ENCODE measurements around the gene ARAP1. TPM values are rescaled to one million over a fixed set of nuclear protein-coding genes. Genes with fewer than 3 reads are reported as not detected.

Gene ARAP1
- total RNA-seq, 1 experiment from 2014 or later: 47.0 TPM

DNA sequence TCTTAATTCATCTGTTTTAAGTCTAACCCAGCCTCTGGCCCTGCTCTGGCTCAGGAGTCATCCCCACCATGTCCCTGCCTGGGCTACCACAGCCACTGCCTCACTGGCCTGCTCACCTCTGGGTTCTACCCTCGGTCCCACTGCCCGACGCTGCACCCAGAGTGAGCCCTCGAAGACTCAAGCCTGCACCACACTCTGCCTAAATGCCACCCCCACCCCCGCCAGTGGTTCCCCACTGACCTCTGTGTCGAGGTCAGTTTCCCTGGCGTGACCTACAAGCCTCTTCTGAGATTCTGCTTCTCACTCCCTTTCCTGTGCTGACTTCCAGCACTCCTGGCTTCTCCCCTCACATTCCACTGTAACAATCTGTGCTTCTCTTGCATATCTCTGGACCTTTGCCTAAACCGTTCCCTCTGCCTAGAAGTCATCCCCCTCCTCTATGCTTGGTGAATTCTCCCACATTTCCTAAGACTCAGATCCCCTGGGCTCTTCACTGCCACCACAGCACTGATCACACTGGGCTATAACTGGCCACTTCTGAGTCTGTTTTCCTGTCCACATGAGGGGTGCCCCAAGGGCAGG is 65.5 kb downstream of the ARAP1 start:
- BruUV-seq (replicated peaks): no TSS peak
- intact Hi-C loops (cut with micrococcal nuclease): no loop called here
- Mint-ChIP-seq H3K4me3 (ENCODE audit: unreplicated experiment) (no peak overlapping the region), H3K27ac (ENCODE audit: low read depth, unreplicated experiment) (no peak overlapping the region), H3K36me3 (ENCODE audit: insufficient read depth, unreplicated experiment) (peaks cover 32% of the 10 kb centered on the region), H3K9me3 (ENCODE audit: unreplicated experiment) (no peaks in the 10 kb centered on the region), H3K27me3 (ENCODE audit: insufficient read depth, unreplicated experiment) (no peaks in the 10 kb centered on the region), H3K4me1 (ENCODE audit: insufficient read depth, unreplicated experiment) (no peaks in the 10 kb centered on the region)
- CTCF ChIA-PET: no interaction called here
- TF ChIP-seq, protein P1, sequence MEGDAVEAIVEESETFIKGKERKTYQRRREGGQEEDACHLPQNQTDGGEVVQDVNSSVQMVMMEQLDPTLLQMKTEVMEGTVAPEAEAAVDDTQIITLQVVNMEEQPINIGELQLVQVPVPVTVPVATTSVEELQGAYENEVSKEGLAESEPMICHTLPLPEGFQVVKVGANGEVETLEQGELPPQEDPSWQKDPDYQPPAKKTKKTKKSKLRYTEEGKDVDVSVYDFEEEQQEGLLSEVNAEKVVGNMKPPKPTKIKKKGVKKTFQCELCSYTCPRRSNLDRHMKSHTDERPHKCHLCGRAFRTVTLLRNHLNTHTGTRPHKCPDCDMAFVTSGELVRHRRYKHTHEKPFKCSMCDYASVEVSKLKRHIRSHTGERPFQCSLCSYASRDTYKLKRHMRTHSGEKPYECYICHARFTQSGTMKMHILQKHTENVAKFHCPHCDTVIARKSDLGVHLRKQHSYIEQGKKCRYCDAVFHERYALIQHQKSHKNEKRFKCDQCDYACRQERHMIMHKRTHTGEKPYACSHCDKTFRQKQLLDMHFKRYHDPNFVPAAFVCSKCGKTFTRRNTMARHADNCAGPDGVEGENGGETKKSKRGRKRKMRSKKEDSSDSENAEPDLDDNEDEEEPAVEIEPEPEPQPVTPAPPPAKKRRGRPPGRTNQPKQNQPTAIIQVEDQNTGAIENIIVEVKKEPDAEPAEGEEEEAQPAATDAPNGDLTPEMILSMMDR (IDR thresholded peaks at IDR 0.05; ENCODE audit: unreplicated experiment): no peak
- POLR2A ChIA-PET: interaction anchor here (0.7 to 0.9 kb wide), 2 partner anchors 93 to 968 kb away, joined by 3 read pairs; no protein-coding TSS in a partner anchor
- no peak for DNase-seq (ENCODE audit: unreplicated experiment)

DNA sequence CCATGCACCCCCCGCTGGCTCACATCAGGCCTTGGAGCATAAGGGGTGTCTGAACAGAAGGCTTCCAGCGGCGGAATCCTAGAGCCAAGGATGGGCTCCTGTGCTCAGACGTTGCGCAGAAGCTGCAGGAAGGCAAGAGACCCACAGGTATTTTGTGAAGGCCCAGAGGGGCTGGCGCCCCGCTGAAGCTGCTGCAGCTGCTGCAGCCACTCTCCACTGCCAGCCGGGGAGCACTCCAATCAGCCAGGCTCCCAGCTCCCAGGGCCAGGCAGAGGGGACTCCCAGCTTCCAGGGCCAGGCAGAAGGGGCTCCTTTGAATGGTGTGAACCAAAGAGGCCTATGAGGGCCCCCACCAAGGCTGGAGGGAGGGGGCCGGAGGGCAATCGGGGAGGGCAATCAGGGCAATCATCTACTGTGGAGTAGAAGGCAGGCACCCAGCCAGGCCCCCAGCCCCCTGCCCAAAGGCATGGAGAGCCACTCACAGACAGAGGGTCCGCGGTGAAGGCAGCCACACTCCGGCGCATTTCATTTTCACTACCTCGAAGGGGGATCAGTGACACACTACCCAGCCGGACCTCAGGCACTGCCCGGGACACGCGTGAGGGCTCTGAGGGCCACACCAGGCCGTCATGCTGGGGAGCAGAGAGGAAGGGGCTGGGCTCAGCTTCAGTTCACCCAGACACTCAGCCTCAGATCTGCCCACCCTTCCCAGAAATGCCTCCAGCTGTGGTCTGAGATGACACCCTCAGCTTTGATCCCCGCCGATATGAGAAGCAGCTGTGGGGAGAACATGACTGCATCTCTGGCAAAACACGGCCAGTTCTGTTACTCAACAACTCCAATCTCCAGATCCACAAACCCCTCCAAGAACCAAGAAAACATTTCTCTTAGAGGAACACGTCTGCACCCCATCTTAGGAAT is 66.4 kb downstream of the ARAP1 start:
- Mint-ChIP-seq H3K9me3 (ENCODE audit: unreplicated experiment) (no peaks in the 10 kb centered on the region), H3K4me1 (ENCODE audit: insufficient read depth, unreplicated experiment) (no peaks in the 10 kb centered on the region), H3K27me3 (ENCODE audit: insufficient read depth, unreplicated experiment) (no peaks in the 10 kb centered on the region), H3K36me3 (ENCODE audit: insufficient read depth, unreplicated experiment) (peaks cover 34% of the 10 kb centered on the region), H3K4me3 (ENCODE audit: unreplicated experiment) (no peak overlapping the region), H3K27ac (ENCODE audit: low read depth, unreplicated experiment) (no peak overlapping the region)
- intact Hi-C loops (cut with micrococcal nuclease): no loop called here
- DNase-seq (ENCODE audit: unreplicated experiment): no peak
- no TSS peak for BruUV-seq (replicated peaks)
- ChIA-PET POLR2A (interaction anchor here (0.6 to 0.7 kb wide), 4 partner anchors 112 to 969 kb away, joined by 3 read pairs; no protein-coding TSS in a partner anchor), CTCF (interaction anchor here (0.5 to 1.9 kb wide), 3 partner anchors 10 to 70 kb away, joined by 3 to 6 read pairs (median 5); no protein-coding TSS in a partner anchor)
- TF ChIP-seq, protein P1 (IDR thresholded peaks at IDR 0.05; ENCODE audit: unreplicated experiment): no peak

DNA sequence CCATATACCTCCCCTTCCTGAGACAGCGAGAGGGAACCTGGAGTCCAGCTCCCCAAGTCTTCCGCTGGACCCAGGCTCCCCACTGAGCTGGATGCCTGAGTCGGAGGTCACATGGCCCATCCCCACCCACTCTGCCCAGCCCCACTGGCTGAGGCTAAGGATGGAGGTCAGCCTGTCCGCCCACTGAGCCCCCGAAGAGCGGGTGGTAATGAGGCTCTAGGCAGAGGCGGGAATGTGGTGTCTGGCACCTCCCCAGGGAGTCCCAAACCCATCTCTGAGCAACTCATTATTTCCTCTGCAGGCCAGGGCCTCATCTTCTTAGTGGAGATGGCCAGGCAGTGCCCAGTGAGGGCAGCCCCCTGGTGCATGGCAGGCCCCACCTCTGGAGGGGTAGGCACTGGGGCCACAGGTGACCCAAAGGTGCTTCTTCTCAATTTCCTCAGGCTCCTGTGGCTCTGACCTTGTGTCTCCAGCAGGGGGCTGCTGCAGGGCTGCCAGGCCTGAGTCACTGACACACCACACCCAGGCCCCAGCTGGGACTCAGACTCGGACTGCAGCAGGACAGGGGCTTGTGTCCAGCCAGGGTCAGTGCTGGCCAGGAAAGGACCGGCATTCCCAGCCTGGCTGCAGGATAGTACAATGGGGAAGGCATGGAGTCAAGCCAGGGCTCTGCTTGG is 67.8 kb downstream of the ARAP1 start:
- H3K27ac Mint-ChIP-seq (ENCODE audit: low read depth, unreplicated experiment): no peak overlapping the region
- H3K36me3 Mint-ChIP-seq (ENCODE audit: insufficient read depth, unreplicated experiment): peaks cover 27% of the 10 kb centered on the region
- BruUV-seq (replicated peaks): no TSS peak
- CTCF ChIA-PET: interaction anchor here (0.6 to 3.4 kb wide), 17 partner anchors 8 to 493 kb away, joined by 3 to 24 read pairs (median 4); no protein-coding TSS in a partner anchor
- TF ChIP-seq, protein P1 (IDR thresholded peaks at IDR 0.05; ENCODE audit: unreplicated experiment): peak; percentile 69
- H3K4me3 Mint-ChIP-seq (ENCODE audit: unreplicated experiment): no peak overlapping the region
- peak; percentile 71 for DNase-seq (ENCODE audit: unreplicated experiment)
- peaks cover 8% of the 10 kb centered on the region for H3K27me3 Mint-ChIP-seq (ENCODE audit: insufficient read depth, unreplicated experiment)
- intact Hi-C loops (cut with micrococcal nuclease): loop anchor here (1.0 kb wide), 3 partner anchors 109 to 494 kb away; no protein-coding TSS in a partner anchor
- no peaks in the 10 kb centered on the region for H3K4me1 Mint-ChIP-seq (ENCODE audit: insufficient read depth, unreplicated experiment)
- POLR2A ChIA-PET: interaction anchor here (0.6 to 1.5 kb wide), 6 partner anchors 35 to 213 kb away, joined by 3 to 7 read pairs (median 4); no protein-coding TSS in a partner anchor
- no peaks in the 10 kb centered on the region for H3K9me3 Mint-ChIP-seq (ENCODE audit: unreplicated experiment)

All from MCF 10A (cell line).